Panc1 (cell line): ENCODE measurements around the gene GGA1. TPM values are rescaled to one million over a fixed set of nuclear protein-coding genes. Genes with fewer than 3 reads are reported as not detected.

Source experiments
- ATAC-seq: fragments of 200-7000 bp; cut with Tn5 transposase; 2 replicates; pipeline ENCODE4 v1.9.1; 2020; ENCODE audit warnings: mild to moderate bottlenecking, moderate library complexity
- BruUV-seq: library from RNA; stranded (reverse); fragments of 400-500 nt; replicated peaks from 2 replicates; lab custom pipeline; 2021; lab: Mats Ljungman, UMichigan
- CTCF ChIA-PET: fragments of 300-600 bp; sonication (Branson Sonifier 250); formaldehyde crosslinking; loops from one replicate; lab custom pipeline; 2022; ENCODE audit warnings: antibody characterized with exemption; lab: Charles Lee
- POLR2A ChIA-PET: fragments of 300-600 bp; sonication (Branson Sonifier 250); formaldehyde crosslinking; loops from one replicate; lab custom pipeline; 2022; ENCODE audit warnings: antibody characterized with exemption; lab: Charles Lee
- DNase-seq: peaks from one replicate; pipeline ENCODE4 v3.0.0-alpha.2; 2010; ENCODE audit warnings: low read depth, low spot score
- H3K27ac ChIP-seq: 2 replicates; pipeline ENCODE4 v1.5.1; 2011; ENCODE audit warnings: mild to moderate bottlenecking, low read length, inconsistent platforms
- H3K27me3 ChIP-seq: fragments of 200-500 bp; sonication (Bioruptor generic); 2 replicates; pipeline ENCODE4 v1.6.0; 2014; ENCODE audit warnings: low read length, inconsistent platforms; ENCODE audit not compliant: control insufficient read depth, insufficient read depth
- H3K36me3 ChIP-seq: fragments of 200-500 bp; sonication (Bioruptor generic); 2 replicates; pipeline ENCODE4 v1.5.1; 2014; ENCODE audit warnings: inconsistent platforms, mild to moderate bottlenecking, low read length, moderate library complexity; ENCODE audit not compliant: control insufficient read depth, insufficient read depth
- H3K4me1 ChIP-seq: 2 replicates; pipeline ENCODE4 v1.5.1; 2011; ENCODE audit warnings: inconsistent platforms, mild to moderate bottlenecking, low read length, moderate library complexity; ENCODE audit not compliant: control insufficient read depth, insufficient read depth
- H3K4me3 ChIP-seq, 2 experiments: 2 replicates each; pipeline ENCODE4 v1.5.1; 2011 to 2012; ENCODE audit warnings: low read depth in 2 of 2, low read length in 2 of 2, mild to moderate bottlenecking in 2 of 2, inconsistent platforms in 1 of 2, moderate library complexity in 1 of 2
- H3K9me3 ChIP-seq: fragments of 200-500 bp; sonication (Bioruptor generic); 2 replicates; pipeline ENCODE4 v1.5.1; 2014; ENCODE audit warnings: low read depth, mild to moderate bottlenecking, inconsistent platforms, low read length, moderate library complexity; ENCODE audit not compliant: control insufficient read depth, insufficient read depth
- POLR2AphosphoS5 ChIP-seq: IDR thresholded peaks from 2 replicates; pipeline ENCODE4 v1.6.1; 2012; ENCODE audit warnings: mild to moderate bottlenecking, low read depth, low read length, moderate library complexity
- SIN3A ChIP-seq: IDR thresholded peaks from 2 replicates; pipeline ENCODE4 v1.6.1; 2012; ENCODE audit warnings: low read depth, mild to moderate bottlenecking, low read length, moderate library complexity, borderline replicate concordance; ENCODE audit not compliant: insufficient read depth
- TCF7L2 ChIP-seq: IDR thresholded peaks from 2 replicates; pipeline ENCODE4 v1.6.1; 2011; ENCODE audit warnings: mild to moderate bottlenecking, low read depth, low read length, inconsistent platforms
- in situ Hi-C: cut with HindIII; loops from 2 replicates; pipeline ENCODE4 v1.10.0; 2016; ENCODE audit warnings: low sequenced_read_pairs, low pct_unique_long_range_greater_than_20kb
- intact Hi-C: fragments of 100-400 bp; cut with micrococcal nuclease; formaldehyde crosslinking; loops from one replicate; pipeline ENCODE4 v1.10.0; 2022; ENCODE audit not compliant: unreplicated experiment
- total RNA-seq: library from RNA; stranded (reverse); gene quantifications from one replicate; pipeline ENCODE4 v1.2.1, GENCODE V29; 2021; ENCODE audit not compliant: unreplicated experiment
- TF ChIP-seq, protein P1 (sequence below), 2 experiments: IDR thresholded peaks; 2 replicates each; pipeline ENCODE4 v1.6.1; 2011 to 2012; ENCODE audit warnings: low read depth in 2 of 2, control low read depth in 1 of 2, low read length in 1 of 2, mild to moderate bottlenecking in 1 of 2, moderate library complexity in 1 of 2; ENCODE audit not compliant: insufficient read depth in 1 of 2
- TF ChIP-seq, protein P2 (sequence below): fragments of 450-650 bp; IDR thresholded peaks from 2 replicates; pipeline ENCODE4 v1.5.1; 2017; ENCODE audit warnings: mild to moderate bottlenecking

GGA1 gene
- total RNA-seq, 1 experiment from 2014 or later = 45.4 TPM

DNA sequence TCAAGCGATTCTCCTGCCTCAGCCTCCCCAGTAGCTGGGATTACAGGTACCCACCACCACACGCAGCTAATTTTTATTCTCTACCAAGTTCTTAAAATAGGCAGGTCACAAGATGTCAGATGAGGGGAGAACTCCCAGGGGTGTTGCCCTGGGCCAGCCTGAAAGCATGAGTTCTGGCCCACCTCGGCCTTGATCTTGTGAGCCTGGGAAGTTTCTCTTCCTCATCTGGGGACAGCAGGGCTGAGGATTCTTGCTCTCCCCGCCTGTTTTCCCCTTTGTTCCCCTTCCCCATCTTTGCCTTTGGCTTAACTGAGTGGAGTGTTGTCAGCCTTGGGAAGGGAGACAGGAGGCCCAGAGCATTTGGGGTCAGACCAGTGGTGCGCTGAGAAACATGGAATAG is 53.4 kb downstream of the GGA1 start:
- DNase-seq (no peak), ATAC-seq (no peak)
- CTCF ChIA-PET = interaction anchor here (2.1 kb wide), 1 partner anchor 19 kb away, joined by 11 read pairs; no protein-coding TSS in a partner anchor
- POLR2A ChIA-PET = interaction anchor here (0.5 to 0.6 kb wide), 2 partner anchors 54 to 71 kb away, joined by 8 to 10 read pairs; no protein-coding TSS in a partner anchor
- H3K4me3 ChIP-seq = no peak overlapping the region
- H3K27me3 ChIP-seq = no peaks in the 10 kb centered on the region
- H3K36me3 ChIP-seq = no peaks in the 10 kb centered on the region
- TF ChIP-seq, protein P1, sequence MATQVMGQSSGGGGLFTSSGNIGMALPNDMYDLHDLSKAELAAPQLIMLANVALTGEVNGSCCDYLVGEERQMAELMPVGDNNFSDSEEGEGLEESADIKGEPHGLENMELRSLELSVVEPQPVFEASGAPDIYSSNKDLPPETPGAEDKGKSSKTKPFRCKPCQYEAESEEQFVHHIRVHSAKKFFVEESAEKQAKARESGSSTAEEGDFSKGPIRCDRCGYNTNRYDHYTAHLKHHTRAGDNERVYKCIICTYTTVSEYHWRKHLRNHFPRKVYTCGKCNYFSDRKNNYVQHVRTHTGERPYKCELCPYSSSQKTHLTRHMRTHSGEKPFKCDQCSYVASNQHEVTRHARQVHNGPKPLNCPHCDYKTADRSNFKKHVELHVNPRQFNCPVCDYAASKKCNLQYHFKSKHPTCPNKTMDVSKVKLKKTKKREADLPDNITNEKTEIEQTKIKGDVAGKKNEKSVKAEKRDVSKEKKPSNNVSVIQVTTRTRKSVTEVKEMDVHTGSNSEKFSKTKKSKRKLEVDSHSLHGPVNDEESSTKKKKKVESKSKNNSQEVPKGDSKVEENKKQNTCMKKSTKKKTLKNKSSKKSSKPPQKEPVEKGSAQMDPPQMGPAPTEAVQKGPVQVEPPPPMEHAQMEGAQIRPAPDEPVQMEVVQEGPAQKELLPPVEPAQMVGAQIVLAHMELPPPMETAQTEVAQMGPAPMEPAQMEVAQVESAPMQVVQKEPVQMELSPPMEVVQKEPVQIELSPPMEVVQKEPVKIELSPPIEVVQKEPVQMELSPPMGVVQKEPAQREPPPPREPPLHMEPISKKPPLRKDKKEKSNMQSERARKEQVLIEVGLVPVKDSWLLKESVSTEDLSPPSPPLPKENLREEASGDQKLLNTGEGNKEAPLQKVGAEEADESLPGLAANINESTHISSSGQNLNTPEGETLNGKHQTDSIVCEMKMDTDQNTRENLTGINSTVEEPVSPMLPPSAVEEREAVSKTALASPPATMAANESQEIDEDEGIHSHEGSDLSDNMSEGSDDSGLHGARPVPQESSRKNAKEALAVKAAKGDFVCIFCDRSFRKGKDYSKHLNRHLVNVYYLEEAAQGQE (IDR thresholded peaks at IDR 0.05; ENCODE audit: insufficient read depth in 1 of 2, low read depth in 2 of 2, low read length in 1 of 2) = no peak
- TF ChIP-seq, protein P2, sequence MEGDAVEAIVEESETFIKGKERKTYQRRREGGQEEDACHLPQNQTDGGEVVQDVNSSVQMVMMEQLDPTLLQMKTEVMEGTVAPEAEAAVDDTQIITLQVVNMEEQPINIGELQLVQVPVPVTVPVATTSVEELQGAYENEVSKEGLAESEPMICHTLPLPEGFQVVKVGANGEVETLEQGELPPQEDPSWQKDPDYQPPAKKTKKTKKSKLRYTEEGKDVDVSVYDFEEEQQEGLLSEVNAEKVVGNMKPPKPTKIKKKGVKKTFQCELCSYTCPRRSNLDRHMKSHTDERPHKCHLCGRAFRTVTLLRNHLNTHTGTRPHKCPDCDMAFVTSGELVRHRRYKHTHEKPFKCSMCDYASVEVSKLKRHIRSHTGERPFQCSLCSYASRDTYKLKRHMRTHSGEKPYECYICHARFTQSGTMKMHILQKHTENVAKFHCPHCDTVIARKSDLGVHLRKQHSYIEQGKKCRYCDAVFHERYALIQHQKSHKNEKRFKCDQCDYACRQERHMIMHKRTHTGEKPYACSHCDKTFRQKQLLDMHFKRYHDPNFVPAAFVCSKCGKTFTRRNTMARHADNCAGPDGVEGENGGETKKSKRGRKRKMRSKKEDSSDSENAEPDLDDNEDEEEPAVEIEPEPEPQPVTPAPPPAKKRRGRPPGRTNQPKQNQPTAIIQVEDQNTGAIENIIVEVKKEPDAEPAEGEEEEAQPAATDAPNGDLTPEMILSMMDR = no peak
- TF ChIP-seq TCF7L2 (no peak), SIN3A (no peak), POLR2AphosphoS5 (no peak)
- no TSS peak for BruUV-seq
- H3K27ac ChIP-seq = no peak overlapping the region
- in situ Hi-C loops (no loop called here), intact Hi-C loops (no loop called here)
- no peaks in the 10 kb centered on the region for H3K9me3 ChIP-seq
- H3K4me1 ChIP-seq = peaks cover 17% of the 10 kb centered on the region

DNA sequence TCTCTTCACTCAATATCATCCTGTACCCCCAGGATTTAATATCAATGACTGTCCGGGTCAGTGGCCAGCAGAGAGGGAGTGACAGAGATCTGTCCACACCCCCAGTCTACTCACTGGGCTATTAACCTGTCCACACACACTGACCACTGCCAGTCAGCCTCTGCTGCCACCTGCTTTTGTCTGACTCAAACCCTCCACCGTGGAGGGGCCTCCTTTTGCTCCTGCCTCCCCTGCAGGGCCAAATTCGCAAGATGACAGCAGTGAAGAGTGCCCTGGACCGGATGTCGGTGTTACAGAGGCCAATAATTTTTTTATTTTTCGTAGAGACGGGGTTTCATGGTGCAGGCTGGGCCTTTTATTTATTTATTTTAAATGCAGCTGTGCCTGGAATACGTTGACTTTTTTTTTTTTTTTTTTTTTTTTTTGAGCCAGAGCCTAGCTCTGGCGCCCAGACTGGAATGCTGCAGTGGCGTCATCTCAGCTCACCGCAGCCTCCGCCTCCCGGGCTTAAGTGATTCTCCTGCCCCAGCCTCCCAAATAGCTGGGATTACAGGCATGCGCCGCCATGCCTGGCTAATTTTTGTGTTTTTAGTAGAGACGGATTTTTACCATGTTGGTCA is 55.0 kb downstream of the GGA1 start:
- BruUV-seq = no TSS peak
- POLR2A ChIA-PET = no interaction called here
- intact Hi-C loops = no loop called here

More for the DNA sequence above, 55.0 kb downstream of the GGA1 start:
- CTCF ChIA-PET = interaction anchor here (0.6 kb wide), 1 partner anchor 70 kb away, joined by 18 read pairs; no protein-coding TSS in a partner anchor
- H3K4me1 ChIP-seq = peaks cover 17% of the 10 kb centered on the region
- DNase-seq (no peak), ATAC-seq (no peak)
- H3K27ac ChIP-seq = no peak overlapping the region
- H3K4me3 ChIP-seq = no peak overlapping the region
- H3K27me3 ChIP-seq = no peaks in the 10 kb centered on the region
- TF ChIP-seq TCF7L2 (no peak), POLR2AphosphoS5 (no peak), SIN3A (no peak)
- TF ChIP-seq, protein P2 = no peak
- TF ChIP-seq, protein P1 (IDR thresholded peaks at IDR 0.05; ENCODE audit: insufficient read depth in 1 of 2, low read depth in 2 of 2, low read length in 1 of 2) = no peak
- H3K36me3 ChIP-seq = no peaks in the 10 kb centered on the region
- H3K9me3 ChIP-seq = no peaks in the 10 kb centered on the region
- in situ Hi-C loops = no loop called here
